Esophagus muscularis mucosa (tissue), 3 donors: ENCODE measurements around the gene F13A1.

ENCODE experiments used
- POLR2A ChIP-seq: fragments of 450-650 bp; IDR thresholded peaks from one replicate; pipeline ENCODE4 v1.6.1; 2017; ENCODE audit warnings: antibody characterized with exemption, moderate library complexity, mild to moderate bottlenecking, low read depth
- POLR2AphosphoS5 ChIP-seq, 2 donors: sonication (generic); formaldehyde crosslinking; IDR thresholded peaks; one replicate each; pipeline ENCODE4 v1.6.1; 2017; ENCODE audit warnings: antibody characterized with exemption in 2 of 2
- TF ChIP-seq, protein P1 (sequence below), 3 experiments: fragments of 200-600 bp in 2 of 3; fragments of 450-650 bp in 1 of 3; sonication (generic) in 2 of 3; IDR thresholded peaks; one replicate each; pipeline ENCODE4 v1.5.1; 2017 to 2019; ENCODE audit warnings: antibody characterized with exemption in 3 of 3, mild to moderate bottlenecking in 2 of 3, moderate library complexity in 1 of 3

GRCh38 chr6:6243846-6244245 is 76.6 kb downstream of the F13A1 start:
- TF ChIP-seq, protein P1, sequence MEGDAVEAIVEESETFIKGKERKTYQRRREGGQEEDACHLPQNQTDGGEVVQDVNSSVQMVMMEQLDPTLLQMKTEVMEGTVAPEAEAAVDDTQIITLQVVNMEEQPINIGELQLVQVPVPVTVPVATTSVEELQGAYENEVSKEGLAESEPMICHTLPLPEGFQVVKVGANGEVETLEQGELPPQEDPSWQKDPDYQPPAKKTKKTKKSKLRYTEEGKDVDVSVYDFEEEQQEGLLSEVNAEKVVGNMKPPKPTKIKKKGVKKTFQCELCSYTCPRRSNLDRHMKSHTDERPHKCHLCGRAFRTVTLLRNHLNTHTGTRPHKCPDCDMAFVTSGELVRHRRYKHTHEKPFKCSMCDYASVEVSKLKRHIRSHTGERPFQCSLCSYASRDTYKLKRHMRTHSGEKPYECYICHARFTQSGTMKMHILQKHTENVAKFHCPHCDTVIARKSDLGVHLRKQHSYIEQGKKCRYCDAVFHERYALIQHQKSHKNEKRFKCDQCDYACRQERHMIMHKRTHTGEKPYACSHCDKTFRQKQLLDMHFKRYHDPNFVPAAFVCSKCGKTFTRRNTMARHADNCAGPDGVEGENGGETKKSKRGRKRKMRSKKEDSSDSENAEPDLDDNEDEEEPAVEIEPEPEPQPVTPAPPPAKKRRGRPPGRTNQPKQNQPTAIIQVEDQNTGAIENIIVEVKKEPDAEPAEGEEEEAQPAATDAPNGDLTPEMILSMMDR (IDR thresholded peaks at IDR 0.05), result no peak
- TF ChIP-seq POLR2AphosphoS5 (IDR thresholded peaks at IDR 0.05), result no peak
- TF ChIP-seq POLR2A, result no peak
